ENCODE results near the gene GBF1. TPM values are rescaled to one million over a fixed set of nuclear protein-coding genes. Genes with fewer than 3 reads are reported as not detected.

Gene GBF1
- total RNA-seq, 1 experiment from 2014 or later: 23.7 TPM

GRCh38 chr10:102347236-102347828 lies 102.0 kb downstream of the GBF1 start:
- Histone ChIP-seq H3K79me2 (ENCODE audit: insufficient read depth, low read length) (no peaks in the 10 kb centered on the region), H3K23me2 (ENCODE audit: insufficient read length, low read depth, low read length, poor library complexity, severe bottlenecking) (no peaks in the 10 kb centered on the region), H3K56ac (ENCODE audit: insufficient read length, low read depth, low read length) (no peak overlapping the region), H3K9ac (ENCODE audit: extremely low read depth, insufficient read length, low read length) (no peak overlapping the region), H3K14ac (ENCODE audit: insufficient read depth, low read length) (no peak overlapping the region), H3K79me1 (ENCODE audit: insufficient read depth, low read depth, low read length, poor library complexity, severe bottlenecking) (no peaks in the 10 kb centered on the region), H2AK5ac (ENCODE audit: insufficient read length, low read length) (no peak overlapping the region), H4K8ac (replicated peaks; ENCODE audit: insufficient read length, low read depth, low read length) (no peak overlapping the region), H3K4ac (ENCODE audit: low read depth, low read length) (no peak overlapping the region), H2BK20ac (ENCODE audit: low read depth, low read length, poor library complexity, severe bottlenecking) (no peak overlapping the region), H2AFZ (ENCODE audit: low read length) (no peak overlapping the region), H2BK12ac (ENCODE audit: insufficient read length, low read depth, low read length) (no peak overlapping the region), H3K4me1 (ENCODE audit: insufficient read depth, low read length) (peaks cover 3% of the 10 kb centered on the region; the same call in 1 of the 2 replicates), H4K5ac (ENCODE audit: insufficient read length, low read depth, low read length) (no peak overlapping the region), H3K4me2 (ENCODE audit: insufficient read depth, insufficient read length, low read length) (no peak overlapping the region), H3T11ph (ENCODE audit: low read length) (no peak overlapping the region), H4K20me1 (ENCODE audit: control insufficient read depth, insufficient read depth, insufficient read length) (no peaks in the 10 kb centered on the region), H2BK120ac (ENCODE audit: low read depth, low read length, poor library complexity, severe bottlenecking) (no peak overlapping the region), H3K9me3 (ENCODE audit: control insufficient read depth, low read depth, low read length) (no peaks in the 10 kb centered on the region), H3K18ac (ENCODE audit: insufficient read length, low read depth, low read length) (no peak overlapping the region), H3K27ac (ENCODE audit: insufficient read length, low read depth, low read length) (no peak overlapping the region), H3K27me3 (ENCODE audit: insufficient read depth, low read length) (peaks cover 15% of the 10 kb centered on the region; the same call in 1 of the 2 replicates), H2BK15ac (ENCODE audit: low read depth, low read length) (no peak overlapping the region), H3K23ac (ENCODE audit: insufficient read length, low read depth, low read length) (no peak overlapping the region), H4K91ac (ENCODE audit: insufficient read length, low read depth, low read length) (no peak overlapping the region), H2BK5ac (ENCODE audit: insufficient read length, low read length) (no peak overlapping the region)
- no CpG with 5 or more reads among the region's 2 CpGs for WGBS (ENCODE audit: extremely low coverage, insufficient read length, low lambda C conversion rate)
- DNase-seq: peak; percentile 70
- Mint-ChIP-seq H3K27me3 (ENCODE audit: low read depth) (peaks cover 59% of the 10 kb centered on the region), H3K4me3 (no peak overlapping the region), H3K4me1 (peaks cover 9% of the 10 kb centered on the region in 2 experiments), H3K36me3 (ENCODE audit: insufficient read depth in 1 of 3, low read depth in 3 of 3) (peaks cover 8 to 18% (median 15%) of the 10 kb centered on the region in 3 experiments; a peak in 6 of 7 replicates), H3K9me3 (no peaks in the 10 kb centered on the region; a peak in 1 of 5 replicates), H3K27ac (no peak overlapping the region)
- peak; percentile 78 for TF ChIP-seq CTCF (conservative IDR thresholded peaks at IDR 0.05)
